GM10248 (cell line): ENCODE data around the gene SF3B1.
A peak's percentile ranks its signal among the peaks of the same experiment; 100 is the strongest.
"Not testable (repeated sequence)": the region's sequence is repeated elsewhere in the genome, so short reads cannot be mapped to it uniquely, and the experiment has no call there.

Experiments used
- CTCF ChIA-PET: fragments of 300-600 bp; sonication (Branson Sonifier 250); formaldehyde crosslinking; extraction: SDS; loops from one replicate; lab custom pipeline; 2021; ENCODE audit warnings: antibody characterized with exemption; lab: Yijun Ruan, JAX
- POLR2A ChIA-PET: fragments of 350-650 bp; sonication (Branson Sonifier 250); formaldehyde crosslinking; extraction: SDS; loops from one replicate; lab custom pipeline; 2020; ENCODE audit warnings: antibody characterized with exemption; lab: Yijun Ruan, JAX
- DNase-seq: peaks from one replicate; pipeline ENCODE4 v3.0.0; 2012; ENCODE audit errors: extremely low spot score
- CTCF ChIP-seq: IDR thresholded peaks from 2 replicates; pipeline ENCODE4 v1.5.1; 2012; ENCODE audit warnings: mild to moderate bottlenecking, low read depth; ENCODE audit errors: extremely low read depth, missing control alignments, control extremely low read depth

SF3B1 gene

GRCh38 chr2:197434541-197435513 is at the start of gene SF3B1:
TSS of gene SF3B1 (minus strand) at chr2:197435028. CDS start at chr2:197434999, 29 bp downstream.
- peak; percentile 96 for DNase-seq
- no peak for TF ChIP-seq CTCF
- ChIA-PET CTCF (interaction anchor here (6.9 kb wide), 1 partner anchor 16 kb away, joined by 45 read pairs; the partner anchor contains the start of gene COQ10B), POLR2A (interaction anchor here (0.6 to 3.7 kb wide), 3 partner anchors 16 to 29 kb away, joined by 3 to 13 read pairs (median 4); partner anchors contain the start of gene COQ10B)

GRCh38 chr2:197484248-197484647 is 49.4 kb upstream of the SF3B1 start:
- ChIA-PET CTCF (interaction anchor here (1.6 kb wide), 1 partner anchor 18 kb away, joined by 4 read pairs; no protein-coding TSS in a partner anchor), POLR2A (interaction anchor here (1.2 to 1.5 kb wide), 2 partner anchors 16 to 31 kb away, joined by 3 to 4 read pairs; partner anchors contain the start of genes HSPD1 and HSPE1)
- not testable (repeated sequence) for DNase-seq

- no peak for TF ChIP-seq CTCF
- DNase-seq = no peak
- ChIA-PET CTCF (interaction anchor here (0.7 kb wide), 1 partner anchor 12 kb away, joined by 3 read pairs; no protein-coding TSS in a partner anchor), POLR2A (interaction anchor here (0.5 to 1.3 kb wide), 3 partner anchors 9 to 21 kb away, joined by 3 to 4 read pairs (median 3); no protein-coding TSS in a partner anchor)
Measured at GRCh38 chr2:197480165-197481036, 45.6 kb upstream of the SF3B1 start.

- TF ChIP-seq CTCF = no peak
- CTCF ChIA-PET = interaction anchor here (1.3 to 2.4 kb wide), 2 partner anchors 18 to 58 kb away, joined by 3 to 6 read pairs; no protein-coding TSS in a partner anchor
- no peak for DNase-seq
- POLR2A ChIA-PET = no interaction called here
Measured at GRCh38 chr2:197477797-197478196, 43.0 kb upstream of the SF3B1 start.

- CTCF ChIA-PET = no interaction called here
- DNase-seq = no peak
- POLR2A ChIA-PET = no interaction called here
- TF ChIP-seq CTCF = no peak
Measured at GRCh38 chr2:197472166-197472565, 37.3 kb upstream of the SF3B1 start.

GRCh38 chr2:197464175-197464574 is 29.3 kb upstream of the SF3B1 start:
- DNase-seq = no peak
- ChIA-PET CTCF (interaction anchor here (1.2 to 1.7 kb wide), 2 partner anchors 13 to 34 kb away, joined by 4 read pairs; no protein-coding TSS in a partner anchor), POLR2A (interaction anchor here (0.7 to 1.3 kb wide), 3 partner anchors 11 to 1288 kb away, joined by 3 to 9 read pairs (median 3); partner anchors contain the start of genes COQ10B and SF3B1)
- no peak for TF ChIP-seq CTCF
